IPS-NIHi7 (cell line): ENCODE measurements around the gene PHYKPL.
A peak's percentile ranks its signal among the peaks of the same experiment; 100 is the strongest.

Source experiments
- DNase-seq: peaks from one replicate; pipeline ENCODE4 v3.0.0; 2012; ENCODE audit warnings: mixed read lengths; ENCODE audit errors: extremely low spot score

Gene PHYKPL

DNA sequence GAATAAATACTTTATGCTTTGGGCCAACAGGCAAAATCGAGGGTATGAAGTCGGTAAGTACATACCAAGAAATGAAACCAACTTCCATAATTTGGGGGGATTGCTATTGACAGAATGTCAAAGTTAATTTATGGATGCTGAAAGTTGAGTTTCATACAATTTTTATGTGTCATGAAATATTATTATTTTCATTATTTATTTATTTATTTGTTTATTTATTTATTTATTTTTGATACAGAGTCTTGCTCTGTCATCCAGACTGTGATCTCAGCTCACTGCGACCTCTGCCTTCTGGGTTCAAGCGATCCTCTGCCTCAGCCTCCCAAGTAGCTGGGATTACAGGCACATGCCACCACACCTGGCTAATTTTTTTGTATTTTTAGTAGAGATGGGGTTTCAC is 40.9 kb downstream of the PHYKPL start:
- no peak for DNase-seq

GRCh38 chr5:178189433-178189832 is 43.2 kb downstream of the PHYKPL start:
- no peak for DNase-seq

DNA sequence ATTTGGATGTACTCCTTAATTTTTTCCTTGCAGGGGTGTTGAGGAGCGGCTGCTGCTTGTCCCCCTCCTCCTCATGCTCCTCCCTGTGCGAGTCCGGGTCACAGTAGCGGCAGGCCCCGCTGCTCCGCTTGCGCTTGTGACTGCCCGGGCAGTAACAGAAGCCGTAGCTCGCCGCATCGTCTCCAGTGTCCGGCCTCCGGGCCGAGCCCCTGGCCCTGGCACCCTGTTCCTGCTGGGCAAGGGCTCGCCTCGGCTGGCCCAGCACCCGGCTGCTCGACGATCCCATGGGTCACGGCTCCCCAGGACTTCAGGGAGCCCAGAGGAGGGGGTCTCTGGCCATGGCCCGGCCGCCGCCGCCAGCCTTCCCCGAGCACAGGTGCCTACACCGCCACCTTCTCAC is 45.6 kb downstream of the PHYKPL start, which contains the start of gene GMCL2:
GMCL2 (minus strand) TSS at position 358 of the 400 bp plus-strand sequence; CDS start at position 286, 72 bp downstream.
- no peak for DNase-seq

- no peak for DNase-seq
Measured at GRCh38 chr5:178186427-178186826, 46.2 kb downstream of the PHYKPL start.

DNA sequence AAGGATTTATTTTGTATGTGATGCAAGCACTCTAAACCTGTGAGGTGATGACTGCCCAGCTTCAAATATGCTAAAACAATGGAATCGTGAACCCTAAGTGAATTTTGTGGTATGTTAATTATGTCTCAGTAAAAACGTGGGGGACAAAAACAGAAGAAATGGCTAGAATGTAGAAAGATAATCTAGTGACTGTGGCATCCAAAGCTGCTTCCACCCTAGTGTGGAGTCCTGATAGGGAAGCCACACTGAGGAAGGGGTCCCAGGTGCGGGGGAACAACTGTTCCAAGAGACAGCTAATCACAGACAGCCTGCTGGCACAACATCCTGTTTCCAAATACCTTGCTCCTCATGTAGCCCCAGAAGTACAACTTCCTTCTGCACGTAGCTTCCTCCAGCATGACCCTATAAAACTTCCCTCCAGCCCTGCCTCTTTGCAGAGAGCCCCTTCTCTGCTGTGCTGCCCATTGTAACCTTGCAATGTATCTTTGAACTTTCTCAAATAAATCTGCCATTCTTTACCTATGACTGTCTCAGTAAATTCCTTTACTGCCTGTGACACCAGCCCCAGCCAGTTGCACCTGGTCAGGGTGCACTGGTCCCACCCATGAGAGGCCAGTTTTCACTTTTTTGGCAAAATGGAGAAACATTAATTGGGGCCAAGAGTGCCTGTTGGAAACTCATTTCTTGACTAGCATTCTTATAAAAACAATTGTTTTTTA is 50.3 kb downstream of the PHYKPL start:
- no peak for DNase-seq

GRCh38 chr5:178180141-178180863 is 52.3 kb downstream of the PHYKPL start:
- DNase-seq = peak; percentile 75

- no peak for DNase-seq
Measured at GRCh38 chr5:178177569-178177968, 55.0 kb downstream of the PHYKPL start.

DNA sequence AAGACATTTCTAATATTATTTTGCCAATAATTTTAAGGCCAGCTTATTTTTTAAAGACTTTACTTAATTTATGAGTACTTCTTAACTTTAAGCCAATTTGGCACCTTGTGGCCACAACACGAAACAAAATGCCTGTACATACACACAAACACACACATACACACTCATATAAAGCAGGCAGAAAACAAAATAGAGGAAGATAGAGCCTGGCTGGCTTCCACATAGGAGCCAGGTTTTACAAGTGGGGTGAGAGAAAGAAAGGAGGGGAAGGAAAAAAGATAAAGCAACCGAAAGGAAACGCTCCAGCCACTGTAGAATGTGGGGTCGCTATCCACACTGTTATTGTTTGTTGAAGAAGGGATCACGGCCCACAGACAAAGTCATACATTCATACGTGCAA is 55.8 kb downstream of the PHYKPL start:
- DNase-seq = no peak

GRCh38 chr5:178174456-178174855 is 58.1 kb downstream of the PHYKPL start:
- DNase-seq = no peak

DNA sequence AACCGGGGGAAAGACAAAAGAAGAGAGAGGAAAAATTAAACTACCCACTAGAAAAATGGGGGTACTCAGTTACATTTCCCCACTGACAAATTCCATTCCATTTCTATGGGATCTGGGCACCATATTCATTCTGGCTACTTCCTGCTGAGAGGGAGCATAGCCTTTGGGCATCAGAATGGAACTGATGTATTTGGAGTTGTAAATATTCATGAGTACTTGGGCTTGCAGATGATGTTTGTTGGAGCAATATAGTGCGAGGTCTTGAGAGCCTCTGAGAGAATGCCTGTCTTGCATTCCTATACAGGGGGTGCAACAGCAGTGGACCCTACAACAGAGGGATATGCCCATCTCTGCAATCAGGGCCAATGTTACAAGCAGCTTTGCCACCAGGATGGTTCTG is 62.1 kb downstream of the PHYKPL start:
- no peak for DNase-seq

GRCh38 chr5:178165581-178165980 is 67.0 kb downstream of the PHYKPL start:
- no peak for DNase-seq

DNA sequence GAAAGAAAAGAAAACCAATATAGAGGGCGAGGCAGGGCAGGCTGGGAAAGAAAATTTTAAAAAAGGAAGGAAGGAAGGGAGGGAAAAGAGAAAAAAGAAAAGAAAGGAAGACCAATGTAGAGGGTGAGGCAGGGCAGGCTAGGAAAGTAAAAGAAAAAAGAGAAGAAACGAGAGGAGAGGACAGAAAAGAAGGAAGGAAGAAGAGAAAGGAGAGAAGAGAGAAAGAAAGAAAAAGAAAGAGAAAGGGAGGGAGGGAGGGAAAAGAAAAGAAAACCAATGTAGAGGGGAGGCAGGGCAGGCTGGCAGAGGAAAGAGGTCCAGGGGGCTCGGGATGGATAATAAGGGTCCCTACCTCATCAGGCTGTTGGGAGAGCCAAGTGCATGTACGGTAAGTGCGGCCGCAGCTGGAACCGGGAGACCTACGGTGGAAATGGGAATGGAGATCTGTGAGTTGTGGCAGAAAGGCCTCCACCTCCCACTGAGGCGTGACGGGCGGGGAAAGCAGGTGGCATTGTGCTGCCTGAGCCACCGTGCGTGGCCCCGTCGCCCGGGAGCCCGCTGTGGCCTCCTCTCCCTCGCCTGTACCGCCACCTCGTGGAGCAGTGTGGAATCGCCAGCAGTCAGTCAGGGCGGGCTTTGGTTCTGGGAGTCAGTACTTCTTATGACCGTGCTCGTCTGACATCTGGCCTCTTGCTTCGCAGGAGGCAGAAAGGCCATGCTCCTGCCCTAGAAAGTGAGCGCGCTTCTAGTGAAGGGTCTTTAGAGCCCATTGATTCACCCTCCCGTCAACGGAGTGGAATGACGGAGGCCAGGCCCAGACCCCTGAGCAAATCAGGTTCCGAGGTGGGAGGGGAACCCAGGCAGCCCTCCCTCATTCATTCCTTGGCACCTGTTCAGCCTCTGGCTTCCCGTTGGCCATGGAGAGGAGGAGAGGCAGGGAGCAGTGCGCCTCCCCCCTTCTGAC is 68.5 kb downstream of the PHYKPL start:
- DNase-seq = peak; percentile 92

- DNase-seq = no peak
Measured at GRCh38 chr5:178162481-178162880, 70.1 kb downstream of the PHYKPL start.

DNA sequence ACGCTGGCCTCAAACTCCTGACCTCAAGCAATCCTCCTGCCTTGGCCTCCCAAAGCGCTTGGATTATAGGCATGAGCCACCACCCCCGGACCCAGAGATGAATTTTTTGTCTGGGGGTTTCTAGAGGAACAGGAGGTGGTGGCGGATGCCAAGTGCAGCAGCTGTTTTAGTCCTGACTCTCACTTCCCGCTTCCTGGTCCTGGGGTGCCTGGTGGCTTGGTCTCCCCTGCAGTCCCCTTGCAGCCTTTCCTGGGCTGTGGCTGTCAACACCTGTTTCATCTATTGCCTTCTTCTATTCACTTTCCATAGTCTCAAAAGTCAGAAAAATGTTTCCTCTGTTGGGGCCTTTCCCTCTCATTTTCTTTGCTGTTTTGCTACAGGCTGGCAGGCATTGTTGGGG is 72.4 kb downstream of the PHYKPL start:
- no peak for DNase-seq
